Lung (tissue), 12 donors: ENCODE measurements around the gene DAZAP2. TPM values are rescaled to one million over a fixed set of nuclear protein-coding genes. Genes with fewer than 3 reads are reported as not detected.
A peak's percentile ranks its signal among the peaks of the same experiment; 100 is the strongest.

Experiments
- ATAC-seq: fragments of 200-7000 bp; cut with Tn5 transposase; one replicate; pipeline ENCODE4 v1.9.1; 2020; ENCODE audit warnings: moderate number of reproducible peaks; ENCODE audit not compliant: insufficient read depth, low FRiP score
- DNase-seq, 3 donors: peaks; one replicate each; pipeline ENCODE4 v3.0.0-alpha.2; 2013 to 2017
- H3K27ac ChIP-seq, 2 donors: one replicate each; pipeline ENCODE4 v1.5.1; 2013; ENCODE audit warnings: mild to moderate bottlenecking in 2 of 2, moderate library complexity in 2 of 2, control low read depth in 1 of 2, inconsistent platforms in 1 of 2, low read depth in 1 of 2, low read length in 1 of 2
- H3K27me3 ChIP-seq, 3 donors: one replicate each; pipeline ENCODE4 v1.5.1; 2013; ENCODE audit warnings: low read length in 2 of 3; ENCODE audit not compliant: control insufficient read depth in 3 of 3, insufficient read depth in 3 of 3
- H3K36me3 ChIP-seq, 4 donors: one replicate each; pipeline ENCODE4 v1.5.1; 2013; ENCODE audit warnings: low read length in 4 of 4, mild to moderate bottlenecking in 1 of 4, moderate library complexity in 1 of 4; ENCODE audit not compliant: control insufficient read depth in 4 of 4, insufficient read depth in 4 of 4
- H3K4me1 ChIP-seq, 5 donors: one replicate each; pipeline ENCODE4 v1.5.1; 2013; ENCODE audit warnings: low read length in 5 of 5, mild to moderate bottlenecking in 2 of 5, moderate library complexity in 1 of 5; ENCODE audit not compliant: control insufficient read depth in 5 of 5, insufficient read depth in 5 of 5
- H3K4me3 ChIP-seq: one replicate; pipeline ENCODE4 v1.5.1; 2013; ENCODE audit warnings: mild to moderate bottlenecking, control low read depth, moderate library complexity
- H3K9ac ChIP-seq, 2 donors: one replicate each; pipeline ENCODE4 v1.5.1; 2013; ENCODE audit warnings: low read length in 2 of 2, control low read depth in 1 of 2; ENCODE audit not compliant: insufficient read depth in 1 of 2
- H3K9me3 ChIP-seq, 4 donors: one replicate each; pipeline ENCODE4 v1.5.1; 2013; ENCODE audit warnings: low read length in 3 of 4, mild to moderate bottlenecking in 1 of 4, moderate library complexity in 1 of 4; ENCODE audit not compliant: control insufficient read depth in 4 of 4, insufficient read depth in 3 of 4
- CTCF ChIP-seq: IDR thresholded peaks from 2 replicates; pipeline ENCODE4 v1.5.1; 2012; ENCODE audit warnings: mild to moderate bottlenecking; ENCODE audit errors: control extremely low read depth, extremely low read depth
- WGBS, 2 donors: extraction: QIAGEN DNeasy Blood & Tissue Kit; methylation state at CpG; one replicate each; pipeline ENCODE4 v1.1.7; 2013; 5-methylcytosine and 5-hydroxymethylcytosine counted together
- polyA plus RNA-seq, 2 donors: library from polyadenylated mRNA; stranded (reverse); fragments of 200-250 nt; gene quantifications; one replicate each; pipeline ENCODE4 v1.2.1, GENCODE V29; 2013
- total RNA-seq, 2 donors: library from RNA; depleted of rRNA in 1 of 2; stranded (reverse); fragments of >200 nt in 1 of 2; gene quantifications; one replicate each; pipeline ENCODE4 v1.2.1, GENCODE V29; 2014 to 2021
- donor health status: control.
- donor health status: control.
- donor health status: Bipolar disorder and iron deficiency.
- donor health status: healthy.
- donor health status: DM: yes; HTN: yes; CAD: no.

Gene DAZAP2
- total and polyA plus RNA-seq, 4 donors: 146 to 644 (median 201) TPM

GRCh38 chr12:51210690-51211395 is 27.8 kb upstream of the DAZAP2 start:
- H3K4me3 ChIP-seq: no peak overlapping the region
- H3K36me3 ChIP-seq: peaks cover 0 to 6% (median 1%) of the 10 kb centered on the region in 4 donors
- H3K27me3 ChIP-seq: no peaks in the 10 kb centered on the region
- no peak overlapping the region for H3K27ac ChIP-seq
- 75 to 84% methylated on average over 2 of the region's 2 CpGs for WGBS, 2 donors
- H3K9me3 ChIP-seq: no peaks in the 10 kb centered on the region
- TF ChIP-seq CTCF: no peak
- no peaks in the 10 kb centered on the region for H3K4me1 ChIP-seq
- no peak for DNase-seq
- no peak for ATAC-seq
- no peak overlapping the region for H3K9ac ChIP-seq

GRCh38 chr12:51214895-51215294 is 23.7 kb upstream of the DAZAP2 start:
- peaks cover 0 to 6% (median 1%) of the 10 kb centered on the region in 4 donors for H3K36me3 ChIP-seq
- H3K27ac ChIP-seq: no peak overlapping the region
- H3K27me3 ChIP-seq: no peaks in the 10 kb centered on the region
- H3K4me1 ChIP-seq: peaks cover 3 to 19% (median 4%) of the 10 kb centered on the region in 5 donors
- H3K4me3 ChIP-seq: no peak overlapping the region
- ATAC-seq (no peak), DNase-seq (no peak)
- H3K9ac ChIP-seq: no peak overlapping the region
- WGBS, 2 donors: 94 to 95% methylated on average over 5 of the region's 5 CpGs
- TF ChIP-seq CTCF: no peak
- H3K9me3 ChIP-seq: no peaks in the 10 kb centered on the region

- Histone ChIP-seq H3K4me3 (peak overlapping the region; percentile 32), H3K9ac (no peak overlapping the region), H3K36me3 (peaks cover 0 to 3% (median 0%) of the 10 kb centered on the region in 4 donors), H3K9me3 (no peaks in the 10 kb centered on the region), H3K27ac (peak overlapping the region; percentile 12 to 77), H3K27me3 (no peaks in the 10 kb centered on the region), H3K4me1 (peaks cover 3 to 19% (median 4%) of the 10 kb centered on the region in 5 donors)
- 39 to 50% methylated on average over 7 of the region's 7 CpGs for WGBS, 2 donors
- no peak for TF ChIP-seq CTCF
- ATAC-seq: no peak
- peak in 1 of 3 donors; percentile 18 for DNase-seq
These were observed 22.0 kb upstream of the DAZAP2 start for GRCh38 chr12:51216642-51217041.
